Endothelial cell of hepatic sinusoid (primary cell): ENCODE results near the gene HTATSF1.

Experiments used
- in situ Hi-C: cut with HindIII; loops from 2 replicates; pipeline ENCODE4 v1.10.0; 2017; ENCODE audit warnings: low sequenced_read_pairs

Gene HTATSF1

GRCh38 chrX:136497556-136498052, at the start of gene HTATSF1:
HTATSF1 (plus strand) TSS chrX:136497592; CDS start chrX:136497685, 93 bp downstream.
- in situ Hi-C loops, result no loop called here

GRCh38 chrX:136447968-136448367, 49.4 kb upstream of the HTATSF1 start:
- in situ Hi-C loops, result no loop called here

GRCh38 chrX:136450050-136450830, 47.2 kb upstream of the HTATSF1 start:
- in situ Hi-C loops, result no loop called here

- in situ Hi-C loops, result no loop called here
Observed at GRCh38 chrX:136452614-136453013, 44.8 kb upstream of the HTATSF1 start.

GRCh38 chrX:136453114-136453513, 44.3 kb upstream of the HTATSF1 start:
- in situ Hi-C loops, result no loop called here

- in situ Hi-C loops, result no loop called here
Observed at GRCh38 chrX:136453771-136454170, 43.6 kb upstream of the HTATSF1 start.

GRCh38 chrX:136456133-136456532, 41.3 kb upstream of the HTATSF1 start:
- in situ Hi-C loops, result no loop called here

- in situ Hi-C loops, result no loop called here
Observed at GRCh38 chrX:136457303-136457917, 40.0 kb upstream of the HTATSF1 start.

GRCh38 chrX:136464589-136464988, 32.8 kb upstream of the HTATSF1 start:
- in situ Hi-C loops, result no loop called here

- in situ Hi-C loops, result no loop called here
Observed at GRCh38 chrX:136467303-136467702, 30.1 kb upstream of the HTATSF1 start.

GRCh38 chrX:136468391-136469103, 28.8 kb upstream of the HTATSF1 start:
- in situ Hi-C loops, result no loop called here

GRCh38 chrX:136473663-136474062, 23.7 kb upstream of the HTATSF1 start:
- in situ Hi-C loops, result no loop called here

GRCh38 chrX:136475236-136475635, 22.2 kb upstream of the HTATSF1 start:
- in situ Hi-C loops, result no loop called here

GRCh38 chrX:136476501-136476900, 20.9 kb upstream of the HTATSF1 start:
- in situ Hi-C loops, result no loop called here

GRCh38 chrX:136477026-136477425, 20.4 kb upstream of the HTATSF1 start:
- in situ Hi-C loops, result no loop called here

- in situ Hi-C loops, result no loop called here
Observed at GRCh38 chrX:136480383-136480782, 17.0 kb upstream of the HTATSF1 start.

GRCh38 chrX:136487647-136488046, 9.7 kb upstream of the HTATSF1 start, which contains the start of gene BRS3:
BRS3 (plus strand) TSS chrX:136487947; CDS start chrX:136488115, 168 bp downstream.
- in situ Hi-C loops, result no loop called here

GRCh38 chrX:136488706-136489105, 8.7 kb upstream of the HTATSF1 start:
- in situ Hi-C loops, result no loop called here

- in situ Hi-C loops, result no loop called here
Observed at GRCh38 chrX:136491832-136492231, 5.6 kb upstream of the HTATSF1 start.

- in situ Hi-C loops, result no loop called here
Observed at GRCh38 chrX:136493011-136493410, 4.4 kb upstream of the HTATSF1 start.

GRCh38 chrX:136495043-136495442, 2.3 kb upstream of the HTATSF1 start:
- in situ Hi-C loops, result no loop called here
